ENCODE measurements around the gene SOX8. TPM values are rescaled to one million over a fixed set of nuclear protein-coding genes. Genes with fewer than 3 reads are reported as not detected.

SOX8 gene
- total RNA-seq, 1 experiment from 2014 or later = not detected

- no peak for TF ChIP-seq CTCF (IDR thresholded peaks at IDR 0.05; ENCODE audit: unreplicated experiment)
- Mint-ChIP-seq H3K36me3 (ENCODE audit: insufficient read depth, unreplicated experiment) (no peaks in the 10 kb centered on the region), H3K4me1 (ENCODE audit: insufficient read depth, unreplicated experiment) (no peaks in the 10 kb centered on the region), H3K4me3 (ENCODE audit: unreplicated experiment) (no peak overlapping the region), H3K9me3 (ENCODE audit: unreplicated experiment) (no peaks in the 10 kb centered on the region), H3K27ac (ENCODE audit: low read depth, unreplicated experiment) (no peak overlapping the region), H3K27me3 (ENCODE audit: insufficient read depth, unreplicated experiment) (peaks cover 48% of the 10 kb centered on the region)
- CTCF ChIA-PET = interaction anchor here (0.5 to 0.7 kb wide), 2 partner anchors 16 to 290 kb away, joined by 3 to 4 read pairs; no protein-coding TSS in a partner anchor
- peak; percentile 94 for DNase-seq (ENCODE audit: unreplicated experiment)
- no TSS peak for BruUV-seq (replicated peaks)
- intact Hi-C loops (cut with micrococcal nuclease) = no loop called here
- POLR2A ChIA-PET = no interaction called here
These were observed 21.0 kb downstream of the SOX8 start for GRCh38 chr16:1002399-1003166.

- peaks cover 2% of the 10 kb centered on the region for H3K36me3 Mint-ChIP-seq (ENCODE audit: insufficient read depth, unreplicated experiment)
- H3K4me1 Mint-ChIP-seq (ENCODE audit: insufficient read depth, unreplicated experiment) = no peaks in the 10 kb centered on the region
- no TSS peak for BruUV-seq (replicated peaks)
- CTCF ChIA-PET = no interaction called here
- no peaks in the 10 kb centered on the region for H3K9me3 Mint-ChIP-seq (ENCODE audit: unreplicated experiment)
- peaks cover 47% of the 10 kb centered on the region for H3K27me3 Mint-ChIP-seq (ENCODE audit: insufficient read depth, unreplicated experiment)
- TF ChIP-seq CTCF (IDR thresholded peaks at IDR 0.05; ENCODE audit: unreplicated experiment) = no peak
- H3K4me3 Mint-ChIP-seq (ENCODE audit: unreplicated experiment) = no peak overlapping the region
- peak; percentile 6 for DNase-seq (ENCODE audit: unreplicated experiment)
- POLR2A ChIA-PET = no interaction called here
- intact Hi-C loops (cut with micrococcal nuclease) = no loop called here
- H3K27ac Mint-ChIP-seq (ENCODE audit: low read depth, unreplicated experiment) = no peak overlapping the region
These were observed 22.1 kb downstream of the SOX8 start for GRCh38 chr16:1003391-1004347.

GRCh38 chr16:1005286-1005685 is 23.7 kb downstream of the SOX8 start:
- no peaks in the 10 kb centered on the region for H3K9me3 Mint-ChIP-seq (ENCODE audit: unreplicated experiment)
- CTCF ChIA-PET = interaction anchor here (1.0 kb wide), 1 partner anchor 52 kb away, joined by 4 read pairs; no protein-coding TSS in a partner anchor
- no peaks in the 10 kb centered on the region for H3K4me1 Mint-ChIP-seq (ENCODE audit: insufficient read depth, unreplicated experiment)
- POLR2A ChIA-PET = no interaction called here
- peaks cover 52% of the 10 kb centered on the region for H3K27me3 Mint-ChIP-seq (ENCODE audit: insufficient read depth, unreplicated experiment)
- no peak overlapping the region for H3K4me3 Mint-ChIP-seq (ENCODE audit: unreplicated experiment)
- no peak for DNase-seq (ENCODE audit: unreplicated experiment)
- H3K27ac Mint-ChIP-seq (ENCODE audit: low read depth, unreplicated experiment) = no peak overlapping the region
- H3K36me3 Mint-ChIP-seq (ENCODE audit: insufficient read depth, unreplicated experiment) = peaks cover 6% of the 10 kb centered on the region
- TF ChIP-seq CTCF (IDR thresholded peaks at IDR 0.05; ENCODE audit: unreplicated experiment) = no peak
- intact Hi-C loops (cut with micrococcal nuclease) = no loop called here
- BruUV-seq (replicated peaks) = no TSS peak

- Mint-ChIP-seq H3K4me3 (ENCODE audit: unreplicated experiment) (no peak overlapping the region), H3K27me3 (ENCODE audit: insufficient read depth, unreplicated experiment) (peaks cover 58% of the 10 kb centered on the region), H3K4me1 (ENCODE audit: insufficient read depth, unreplicated experiment) (no peaks in the 10 kb centered on the region), H3K9me3 (ENCODE audit: unreplicated experiment) (no peaks in the 10 kb centered on the region), H3K27ac (ENCODE audit: low read depth, unreplicated experiment) (no peak overlapping the region), H3K36me3 (ENCODE audit: insufficient read depth, unreplicated experiment) (peaks cover 6% of the 10 kb centered on the region)
- POLR2A ChIA-PET = interaction anchor here (0.6 kb wide), 1 partner anchor 11 kb away, joined by 3 read pairs; no protein-coding TSS in a partner anchor
- intact Hi-C loops (cut with micrococcal nuclease) = no loop called here
- TF ChIP-seq CTCF (IDR thresholded peaks at IDR 0.05; ENCODE audit: unreplicated experiment) = no peak
- no TSS peak for BruUV-seq (replicated peaks)
- DNase-seq (ENCODE audit: unreplicated experiment) = no peak
- CTCF ChIA-PET = no interaction called here
These were observed 25.2 kb downstream of the SOX8 start for GRCh38 chr16:1006781-1007180.

Data from MCF 10A (cell line).